ENCODE results near the gene SARDH.

Gene SARDH

GRCh38 chr9:133726401-133727276 is 11.5 kb downstream of the SARDH start:
- Histone ChIP-seq H3K9ac (ENCODE audit: low read length) (no peak overlapping the region), H4K8ac (ENCODE audit: low read depth, low read length) (no peak overlapping the region), H3K18ac (ENCODE audit: low read length) (no peak overlapping the region), H3K23ac (ENCODE audit: low read length) (no peak overlapping the region), H3K79me2 (ENCODE audit: control insufficient read depth, insufficient read depth, low read length) (no peaks in the 10 kb centered on the region), H4K5ac (ENCODE audit: low read length) (no peak overlapping the region), H3K79me1 (ENCODE audit: low read length) (no peaks in the 10 kb centered on the region), H3K27me3 (ENCODE audit: insufficient read depth, low read length, poor library complexity) (no peaks in the 10 kb centered on the region), H3K27ac (ENCODE audit: low read depth, low read length) (no peak overlapping the region), H3K4me3 (ENCODE audit: low read length) (no peak overlapping the region), H2BK5ac (ENCODE audit: low read length) (no peak overlapping the region), H3K4me1 (ENCODE audit: control insufficient read depth, low read depth, low read length) (no peaks in the 10 kb centered on the region), H2AK5ac (ENCODE audit: low read length) (no peak overlapping the region), H3K4me2 (ENCODE audit: low read length) (no peak overlapping the region), H2BK120ac (ENCODE audit: low read depth, low read length) (no peak overlapping the region), H3K56ac (ENCODE audit: low read length) (no peak overlapping the region), H3K4ac (ENCODE audit: low read depth, low read length) (no peak overlapping the region), H3K36me3 (ENCODE audit: control insufficient read depth, insufficient read depth, low read length) (no peaks in the 10 kb centered on the region), H2BK15ac (replicated peaks; ENCODE audit: low read depth) (no peak overlapping the region)
- DNase-seq: peak; percentile 65
- no CpG with 5 or more reads among the region's 14 CpGs for WGBS (ENCODE audit: extremely low coverage, insufficient coverage, low lambda C conversion rate)

- no peak for DNase-seq
- H3K56ac ChIP-seq (ENCODE audit: low read length): no peak overlapping the region
- no peak overlapping the region for H3K4ac ChIP-seq (ENCODE audit: low read depth, low read length)
- peak overlapping the region; percentile 45 for H3K23ac ChIP-seq (ENCODE audit: low read length)
- no peak overlapping the region for H4K5ac ChIP-seq (ENCODE audit: low read length)
- H2BK5ac ChIP-seq (ENCODE audit: low read length): no peak overlapping the region
- H3K4me3 ChIP-seq (ENCODE audit: low read length): no peak overlapping the region
- H3K79me1 ChIP-seq (ENCODE audit: low read length): no peaks in the 10 kb centered on the region
- no peak overlapping the region for H2BK120ac ChIP-seq (ENCODE audit: low read depth, low read length)
- no peaks in the 10 kb centered on the region for H3K27me3 ChIP-seq (ENCODE audit: insufficient read depth, low read length, poor library complexity)
- H2AK5ac ChIP-seq (ENCODE audit: low read length): no peak overlapping the region
- no peak overlapping the region for H3K9ac ChIP-seq (ENCODE audit: low read length)
- no peaks in the 10 kb centered on the region for H3K36me3 ChIP-seq (ENCODE audit: control insufficient read depth, insufficient read depth, low read length)
- no peak overlapping the region for H3K4me2 ChIP-seq (ENCODE audit: low read length)
- H3K79me2 ChIP-seq (ENCODE audit: control insufficient read depth, insufficient read depth, low read length): no peaks in the 10 kb centered on the region
- H3K18ac ChIP-seq (ENCODE audit: low read length): no peak overlapping the region
- WGBS (ENCODE audit: extremely low coverage, insufficient coverage, low lambda C conversion rate): no CpG with 5 or more reads among the region's 7 CpGs
- no peak overlapping the region for H4K8ac ChIP-seq (ENCODE audit: low read depth, low read length)
- no peak overlapping the region for H2BK15ac ChIP-seq (replicated peaks; ENCODE audit: low read depth)
- no peaks in the 10 kb centered on the region for H3K4me1 ChIP-seq (ENCODE audit: control insufficient read depth, low read depth, low read length)
- H3K27ac ChIP-seq (ENCODE audit: low read depth, low read length): no peak overlapping the region
Observed at GRCh38 chr9:133725886-133726285, 12.3 kb downstream of the SARDH start.

- H3K4me3 ChIP-seq (ENCODE audit: low read length): no peak overlapping the region
- no peaks in the 10 kb centered on the region for H3K79me2 ChIP-seq (ENCODE audit: control insufficient read depth, insufficient read depth, low read length)
- no peak overlapping the region for H2BK5ac ChIP-seq (ENCODE audit: low read length)
- no peak overlapping the region for H2BK15ac ChIP-seq (replicated peaks; ENCODE audit: low read depth)
- no peaks in the 10 kb centered on the region for H3K27me3 ChIP-seq (ENCODE audit: insufficient read depth, low read length, poor library complexity)
- no peaks in the 10 kb centered on the region for H3K4me1 ChIP-seq (ENCODE audit: control insufficient read depth, low read depth, low read length)
- DNase-seq: no peak
- H3K36me3 ChIP-seq (ENCODE audit: control insufficient read depth, insufficient read depth, low read length): no peaks in the 10 kb centered on the region
- H3K56ac ChIP-seq (ENCODE audit: low read length): no peak overlapping the region
- H3K79me1 ChIP-seq (ENCODE audit: low read length): no peaks in the 10 kb centered on the region
- H4K8ac ChIP-seq (ENCODE audit: low read depth, low read length): no peak overlapping the region
- H3K9ac ChIP-seq (ENCODE audit: low read length): no peak overlapping the region
- H3K18ac ChIP-seq (ENCODE audit: low read length): no peak overlapping the region
- H2BK120ac ChIP-seq (ENCODE audit: low read depth, low read length): no peak overlapping the region
- H4K5ac ChIP-seq (ENCODE audit: low read length): no peak overlapping the region
- no peak overlapping the region for H2AK5ac ChIP-seq (ENCODE audit: low read length)
- no peak overlapping the region for H3K27ac ChIP-seq (ENCODE audit: low read depth, low read length)
- no CpG with 5 or more reads among the region's 15 CpGs for WGBS (ENCODE audit: extremely low coverage, insufficient coverage, low lambda C conversion rate)
- H3K23ac ChIP-seq (ENCODE audit: low read length): no peak overlapping the region
- no peak overlapping the region for H3K4ac ChIP-seq (ENCODE audit: low read depth, low read length)
- H3K4me2 ChIP-seq (ENCODE audit: low read length): no peak overlapping the region
Observed at GRCh38 chr9:133718563-133719315, 19.4 kb downstream of the SARDH start.

- Histone ChIP-seq H3K27ac (ENCODE audit: low read depth, low read length) (no peak overlapping the region), H3K4ac (ENCODE audit: low read depth, low read length) (no peak overlapping the region), H4K5ac (ENCODE audit: low read length) (no peak overlapping the region), H3K27me3 (ENCODE audit: insufficient read depth, low read length, poor library complexity) (no peaks in the 10 kb centered on the region), H3K79me1 (ENCODE audit: low read length) (no peaks in the 10 kb centered on the region), H2BK15ac (replicated peaks; ENCODE audit: low read depth) (no peak overlapping the region), H2BK120ac (ENCODE audit: low read depth, low read length) (no peak overlapping the region), H3K4me3 (ENCODE audit: low read length) (no peak overlapping the region), H3K18ac (ENCODE audit: low read length) (no peak overlapping the region), H3K4me2 (ENCODE audit: low read length) (no peak overlapping the region), H3K56ac (ENCODE audit: low read length) (no peak overlapping the region), H3K79me2 (ENCODE audit: control insufficient read depth, insufficient read depth, low read length) (no peaks in the 10 kb centered on the region), H3K4me1 (ENCODE audit: control insufficient read depth, low read depth, low read length) (no peaks in the 10 kb centered on the region), H3K36me3 (ENCODE audit: control insufficient read depth, insufficient read depth, low read length) (no peaks in the 10 kb centered on the region), H2BK5ac (ENCODE audit: low read length) (no peak overlapping the region), H3K9ac (ENCODE audit: low read length) (no peak overlapping the region), H4K8ac (ENCODE audit: low read depth, low read length) (no peak overlapping the region), H2AK5ac (ENCODE audit: low read length) (no peak overlapping the region), H3K23ac (ENCODE audit: low read length) (no peak overlapping the region)
- WGBS (ENCODE audit: extremely low coverage, insufficient coverage, low lambda C conversion rate): no CpG with 5 or more reads among the region's 20 CpGs
- DNase-seq: no peak
Observed at GRCh38 chr9:133717113-133718031, 20.8 kb downstream of the SARDH start.

- no CpG with 5 or more reads among the region's 8 CpGs for WGBS (ENCODE audit: extremely low coverage, insufficient coverage, low lambda C conversion rate)
- Histone ChIP-seq H4K8ac (ENCODE audit: low read depth, low read length) (no peak overlapping the region), H3K9ac (ENCODE audit: low read length) (no peak overlapping the region), H4K5ac (ENCODE audit: low read length) (no peak overlapping the region), H3K23ac (ENCODE audit: low read length) (no peak overlapping the region), H3K4me1 (ENCODE audit: control insufficient read depth, low read depth, low read length) (no peaks in the 10 kb centered on the region), H2BK120ac (ENCODE audit: low read depth, low read length) (no peak overlapping the region), H2AK5ac (ENCODE audit: low read length) (no peak overlapping the region), H3K27me3 (ENCODE audit: insufficient read depth, low read length, poor library complexity) (no peaks in the 10 kb centered on the region), H3K4me3 (ENCODE audit: low read length) (no peak overlapping the region), H3K4ac (ENCODE audit: low read depth, low read length) (no peak overlapping the region), H3K4me2 (ENCODE audit: low read length) (no peak overlapping the region), H2BK15ac (replicated peaks; ENCODE audit: low read depth) (no peak overlapping the region), H2BK5ac (ENCODE audit: low read length) (no peak overlapping the region), H3K27ac (ENCODE audit: low read depth, low read length) (no peak overlapping the region), H3K56ac (ENCODE audit: low read length) (no peak overlapping the region), H3K18ac (ENCODE audit: low read length) (no peak overlapping the region), H3K36me3 (ENCODE audit: control insufficient read depth, insufficient read depth, low read length) (no peaks in the 10 kb centered on the region), H3K79me1 (ENCODE audit: low read length) (no peaks in the 10 kb centered on the region), H3K79me2 (ENCODE audit: control insufficient read depth, insufficient read depth, low read length) (no peaks in the 10 kb centered on the region)
- DNase-seq: no peak
Observed at GRCh38 chr9:133716564-133717112, 21.5 kb downstream of the SARDH start.

Data from mesendoderm (in vitro differentiated cells).